Activated gamma-delta T cell (primary cell): ENCODE data around the gene GTF2A1L.
"Not testable (repeated sequence)": the region's sequence is repeated elsewhere in the genome, so short reads cannot be mapped to it uniquely, and the experiment has no call there.

ENCODE experiments used
- DNase-seq: peaks from one replicate; lab custom pipeline; 2025; lab: John Stamatoyannopoulos, UW

The GTF2A1L gene

DNA sequence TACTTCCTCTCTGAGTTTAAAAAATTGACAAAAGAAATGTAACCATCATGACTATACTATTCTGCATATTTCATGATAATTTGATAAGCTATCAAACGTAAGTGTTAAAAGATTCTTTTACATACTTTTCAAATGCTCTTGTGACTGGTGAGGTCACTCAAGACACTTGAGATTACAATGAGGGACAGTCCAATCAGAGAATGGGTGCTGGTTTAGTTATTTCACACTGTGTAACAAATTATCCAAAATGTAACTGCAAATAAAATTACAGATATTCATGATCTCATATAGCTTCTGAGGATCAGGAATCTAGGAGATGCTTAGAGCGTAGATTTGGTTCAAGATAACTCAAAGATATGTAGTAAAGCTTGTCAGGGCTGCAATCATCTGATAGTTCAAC lies 4.4 kb upstream of the GTF2A1L start:
- DNase-seq: no peak

DNA sequence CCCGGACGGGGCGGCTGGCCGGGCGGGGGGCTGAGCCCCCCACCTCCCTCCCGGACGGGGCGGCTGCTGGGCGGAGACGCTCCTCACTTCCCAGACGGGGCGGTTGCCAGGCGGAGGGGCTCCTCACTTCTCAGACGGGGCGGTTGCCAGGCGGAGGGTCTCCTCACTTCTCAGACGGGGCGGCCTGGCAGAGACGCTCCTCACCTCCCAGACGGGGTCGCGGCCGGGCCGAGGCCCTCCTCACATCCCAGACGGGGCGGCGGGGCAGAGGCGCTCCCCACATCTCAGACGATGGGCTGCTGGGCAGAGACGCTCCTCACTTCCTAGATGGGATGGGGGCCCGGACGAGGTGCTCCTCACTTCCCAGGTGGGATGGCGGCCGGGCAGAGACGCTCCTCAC lies 3.1 kb upstream of the GTF2A1L start:
- not testable (repeated sequence) for DNase-seq

DNA sequence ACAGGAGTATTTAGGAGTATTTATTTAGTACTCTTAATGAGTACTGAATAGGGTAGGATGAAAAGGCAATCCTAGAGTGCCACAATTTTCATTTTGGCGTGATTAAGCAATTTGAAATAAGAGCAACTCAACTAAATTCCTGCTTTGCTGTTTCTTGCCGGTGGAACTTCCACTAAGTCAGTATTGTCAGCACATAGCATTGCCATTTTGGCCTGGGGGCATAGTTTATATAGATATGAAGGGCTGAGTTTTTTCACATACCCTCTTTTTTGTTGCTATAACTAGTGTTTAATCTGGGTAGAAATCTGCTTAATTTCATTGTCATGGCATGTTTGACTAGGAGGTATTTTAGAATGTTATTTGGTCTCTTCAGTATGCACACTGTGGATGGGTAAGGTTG lies 1.9 kb downstream of the GTF2A1L start:
- DNase-seq: no peak

DNA sequence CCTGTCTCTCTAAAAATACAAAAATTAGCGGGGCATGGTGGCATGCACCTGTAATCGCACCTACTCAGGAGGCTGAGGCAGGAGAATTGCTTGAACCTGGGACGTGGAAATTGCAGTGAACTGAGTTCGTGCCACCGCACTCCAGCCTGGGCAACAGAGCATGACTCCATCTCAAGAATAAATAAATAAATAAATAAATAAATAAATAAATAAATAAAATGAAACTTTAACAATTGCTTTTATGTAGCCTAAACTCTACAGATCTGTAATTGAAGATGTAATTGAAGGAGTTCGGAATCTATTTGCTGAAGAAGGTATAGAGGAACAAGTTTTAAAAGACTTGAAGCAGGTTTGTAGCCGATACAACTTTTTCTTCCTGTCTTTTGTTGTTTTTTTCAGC lies 2.9 kb downstream of the GTF2A1L start:
- DNase-seq: no peak

DNA sequence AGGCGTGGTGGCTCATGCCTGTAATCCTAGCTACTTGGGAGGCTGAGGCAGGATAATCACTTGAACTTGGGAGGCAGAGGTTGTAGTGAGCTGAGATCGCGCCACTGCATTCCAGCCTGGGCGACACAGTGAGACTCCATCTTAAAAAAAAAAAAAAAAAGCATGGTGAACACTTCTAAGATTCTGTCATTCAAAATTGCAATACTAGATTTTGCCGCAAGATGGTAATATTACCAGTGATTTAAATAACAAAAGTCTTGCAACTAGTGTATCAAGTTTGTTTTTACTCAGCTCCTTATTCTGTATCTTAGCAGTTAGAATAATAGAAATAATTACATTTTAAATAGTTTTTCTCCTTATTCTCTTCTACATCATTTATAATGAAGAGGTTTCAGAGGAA lies 5.0 kb downstream of the GTF2A1L start:
- DNase-seq: not testable (repeated sequence)

DNA sequence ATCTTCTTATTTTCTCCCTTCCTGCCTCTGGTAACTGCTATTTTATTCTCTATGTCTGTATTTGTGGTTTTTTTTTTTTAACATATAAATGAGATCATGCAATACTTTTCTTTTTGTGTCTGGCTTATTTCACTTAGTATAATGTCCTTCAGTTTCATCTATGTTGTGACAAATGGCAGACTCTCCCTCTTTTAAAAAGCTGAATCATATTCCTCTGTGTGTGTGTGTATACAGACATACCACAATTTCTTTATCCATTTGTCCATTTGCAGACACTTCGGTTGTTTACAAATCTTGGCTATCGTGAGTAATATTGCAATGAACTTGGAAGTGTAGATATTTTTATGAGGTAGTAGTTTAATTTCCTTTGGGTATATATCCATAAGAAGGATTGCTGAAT lies 7.0 kb downstream of the GTF2A1L start:
- DNase-seq: no peak

DNA sequence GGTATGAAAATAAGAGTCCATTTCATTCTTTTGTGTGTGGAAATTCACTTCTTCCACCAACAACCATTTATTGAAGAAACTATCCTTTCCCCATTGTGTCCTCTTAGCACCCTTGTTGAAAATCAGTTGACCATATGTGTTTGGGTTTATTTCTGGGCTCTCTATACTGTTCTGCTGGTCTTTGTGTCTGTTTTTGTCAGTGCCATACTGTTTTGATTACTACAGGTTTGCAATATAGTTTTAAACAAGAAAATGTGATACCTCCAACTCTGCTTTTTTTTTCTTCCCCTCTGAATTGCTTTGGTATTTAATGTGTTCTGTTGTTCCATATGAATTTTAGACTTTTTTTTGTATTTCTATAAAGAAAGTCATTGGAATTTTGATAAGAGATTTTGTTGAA lies 8.4 kb downstream of the GTF2A1L start:
- no peak for DNase-seq

DNA sequence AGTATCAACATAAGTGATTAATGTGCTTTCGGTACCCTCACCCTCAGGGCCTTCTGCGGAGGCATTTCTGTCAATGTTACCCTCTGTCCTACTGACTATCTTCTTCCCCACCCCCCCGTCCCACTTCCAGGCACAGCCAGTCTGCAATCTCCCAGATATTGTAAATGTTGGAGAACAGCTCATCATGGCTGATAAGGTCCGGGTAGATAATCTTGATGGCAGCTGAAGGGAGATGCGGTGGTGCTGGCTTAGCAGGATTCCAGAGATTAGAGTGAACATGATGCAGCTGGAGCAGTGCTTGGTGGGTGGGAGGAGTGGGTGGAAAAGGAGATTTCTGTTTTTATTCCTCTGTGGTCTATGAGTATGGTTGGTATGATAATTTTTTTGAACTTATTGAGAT lies 15.5 kb downstream of the GTF2A1L start:
- no peak for DNase-seq

DNA sequence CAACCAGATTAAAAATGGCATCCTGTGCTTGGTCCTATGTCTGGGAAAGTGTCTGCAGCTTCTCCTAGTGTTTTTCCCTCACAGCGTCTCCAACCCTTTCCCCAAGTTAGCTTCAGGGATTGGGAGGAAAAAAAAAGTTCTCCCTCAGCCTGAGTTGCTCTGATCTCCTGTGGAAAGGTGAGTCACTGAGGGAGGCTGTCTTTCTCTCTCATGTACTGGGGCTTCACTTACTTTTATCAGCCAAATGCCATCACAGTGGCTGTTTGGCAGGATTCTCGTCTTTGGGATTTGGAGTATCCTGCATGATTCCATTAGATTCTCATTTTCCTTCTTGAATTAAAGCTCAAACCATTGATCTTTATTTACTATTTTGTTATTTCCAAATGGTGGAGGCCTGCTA lies 18.1 kb downstream of the GTF2A1L start:
- no peak for DNase-seq

DNA sequence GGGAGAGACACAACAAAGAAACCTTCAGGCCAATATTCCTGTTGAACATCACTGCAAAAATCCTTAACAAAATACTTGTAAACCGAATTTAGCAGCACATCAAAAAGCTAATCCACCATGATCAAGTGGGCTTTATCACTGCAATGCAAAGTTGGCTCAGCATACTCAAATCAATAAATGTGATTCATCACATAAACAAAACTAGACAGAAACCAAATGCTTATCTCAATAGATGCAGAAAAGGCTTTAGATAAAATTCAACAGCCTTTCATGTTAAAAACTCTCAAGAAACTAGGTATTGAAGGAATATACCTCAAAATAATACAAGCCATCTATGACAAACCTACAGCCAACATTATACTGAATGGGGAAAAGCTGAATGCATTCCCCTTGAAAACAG lies 20.6 kb downstream of the GTF2A1L start:
- no peak for DNase-seq

DNA sequence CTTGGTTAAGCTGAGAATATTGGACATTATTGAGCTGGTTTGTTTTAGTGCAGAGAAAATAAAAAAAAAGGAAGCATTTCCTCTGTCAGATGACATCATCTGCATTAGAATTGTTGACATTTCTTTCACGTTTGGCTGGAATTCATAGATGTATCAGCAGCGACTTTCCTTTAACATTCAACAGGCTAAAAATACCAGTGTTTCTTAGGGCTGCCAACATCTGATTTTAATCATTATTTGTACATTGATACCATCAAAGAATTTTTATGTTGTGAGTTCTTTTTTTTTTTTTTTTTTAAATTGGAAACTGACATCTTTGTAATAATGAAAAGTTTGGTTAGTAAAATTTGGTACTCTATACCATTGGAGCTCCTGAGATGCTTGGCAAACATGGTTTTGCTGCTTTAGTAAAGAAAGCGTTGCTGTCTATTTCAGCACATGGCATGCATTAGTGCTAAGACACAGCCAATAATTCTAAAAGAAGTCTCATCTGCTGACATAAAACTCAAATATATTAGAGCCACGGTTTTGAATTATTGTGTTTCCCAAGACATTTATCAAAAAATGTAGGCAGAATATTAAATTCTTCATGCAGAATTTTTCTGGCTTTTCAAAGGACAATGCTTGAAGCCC lies 33.6 kb downstream of the GTF2A1L start:
- DNase-seq: no peak

DNA sequence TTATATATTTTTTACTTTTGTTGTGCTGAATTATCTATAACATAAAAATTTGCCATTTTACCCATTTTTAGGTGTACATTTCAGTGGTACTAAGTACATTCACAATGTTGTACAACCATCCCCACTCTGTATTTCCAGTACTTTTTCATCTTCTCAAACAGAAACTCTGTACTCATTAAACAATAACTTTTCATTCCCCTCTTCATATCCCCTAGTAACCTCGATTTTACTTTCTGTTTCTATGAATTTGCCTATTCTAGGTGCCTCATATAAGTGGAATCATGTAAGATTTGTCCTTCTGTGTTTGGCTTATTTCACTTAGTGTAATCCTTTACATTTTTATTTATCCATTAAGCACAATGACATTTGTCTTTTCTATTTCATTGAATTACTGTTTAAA lies 51.3 kb downstream of the GTF2A1L start:
- DNase-seq: no peak

DNA sequence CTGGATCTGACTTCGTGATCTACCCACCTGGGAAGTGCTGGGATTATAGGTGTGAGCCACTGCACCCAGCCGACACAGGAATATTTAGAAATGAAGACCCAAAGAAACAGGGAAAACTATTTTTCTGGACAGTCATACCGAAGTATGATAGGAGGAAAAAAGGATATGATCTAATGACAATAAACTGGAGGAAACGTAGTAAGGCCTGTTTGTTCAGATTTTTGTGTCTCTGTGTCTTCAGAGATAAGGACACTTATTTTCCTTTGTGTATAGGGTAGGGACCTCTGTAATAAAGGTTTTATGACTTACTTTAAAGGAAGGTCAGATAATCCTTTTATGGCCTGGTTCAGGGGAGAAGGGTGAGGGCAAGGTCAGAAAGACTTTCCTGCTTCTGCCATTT lies 55.9 kb downstream of the GTF2A1L start:
- no peak for DNase-seq

DNA sequence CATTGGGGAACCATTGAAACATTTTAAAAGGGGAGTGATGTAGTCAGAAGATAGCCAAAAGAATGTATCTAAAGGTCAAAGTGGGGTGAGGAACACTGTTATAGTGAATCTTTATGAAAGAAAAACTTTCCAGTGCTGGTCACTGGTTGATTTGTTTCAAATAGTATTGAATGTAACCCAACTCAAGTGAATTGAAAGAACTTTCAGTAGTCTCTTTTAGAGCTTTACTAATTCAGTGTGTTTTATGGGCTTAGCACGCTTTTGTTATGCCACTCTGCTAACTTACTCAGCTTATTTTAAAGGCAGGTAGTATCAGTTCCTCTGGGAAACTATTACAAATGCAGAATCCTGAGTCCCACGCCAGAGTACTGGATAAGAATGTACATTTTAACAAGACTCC lies 57.3 kb downstream of the GTF2A1L start:
- no peak for DNase-seq

DNA sequence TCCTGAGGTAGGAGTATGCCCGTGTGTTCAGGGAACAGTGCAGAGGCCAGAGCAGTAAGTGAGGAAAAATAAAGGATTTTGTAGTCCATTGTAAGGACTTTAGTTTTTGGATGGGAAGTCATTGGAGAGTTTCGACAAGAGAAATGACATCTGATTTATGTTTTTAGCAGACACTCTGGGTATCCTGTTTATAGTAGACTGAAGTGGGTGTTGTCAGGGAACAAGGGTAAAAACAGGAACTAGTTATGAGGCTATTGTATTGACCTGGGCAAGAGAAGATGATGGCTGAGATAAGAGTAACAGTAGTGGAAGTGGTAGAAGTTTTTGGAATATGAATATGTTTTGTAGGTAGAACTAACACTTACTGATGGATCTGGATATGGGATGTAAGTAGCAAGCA lies 59.8 kb downstream of the GTF2A1L start:
- DNase-seq: no peak

DNA sequence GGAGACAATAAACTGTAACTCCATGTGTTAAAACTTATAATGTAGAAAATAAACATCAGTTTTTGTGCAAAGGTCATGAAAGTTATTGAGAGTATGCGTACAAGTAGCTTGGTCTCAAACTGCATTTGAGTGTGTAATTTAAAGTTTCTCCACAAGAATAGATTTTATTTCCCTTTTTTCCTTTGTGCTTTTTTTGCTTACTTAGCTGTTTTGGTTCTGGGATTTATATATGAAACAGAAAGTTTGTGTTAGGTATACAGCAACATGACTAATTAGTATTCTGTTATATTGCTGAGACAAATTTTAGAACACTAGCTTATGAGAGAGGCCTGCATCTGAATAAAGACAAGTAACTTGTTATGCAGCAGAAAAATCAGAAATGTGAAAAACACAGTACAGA lies 67.5 kb downstream of the GTF2A1L start:
- no peak for DNase-seq

DNA sequence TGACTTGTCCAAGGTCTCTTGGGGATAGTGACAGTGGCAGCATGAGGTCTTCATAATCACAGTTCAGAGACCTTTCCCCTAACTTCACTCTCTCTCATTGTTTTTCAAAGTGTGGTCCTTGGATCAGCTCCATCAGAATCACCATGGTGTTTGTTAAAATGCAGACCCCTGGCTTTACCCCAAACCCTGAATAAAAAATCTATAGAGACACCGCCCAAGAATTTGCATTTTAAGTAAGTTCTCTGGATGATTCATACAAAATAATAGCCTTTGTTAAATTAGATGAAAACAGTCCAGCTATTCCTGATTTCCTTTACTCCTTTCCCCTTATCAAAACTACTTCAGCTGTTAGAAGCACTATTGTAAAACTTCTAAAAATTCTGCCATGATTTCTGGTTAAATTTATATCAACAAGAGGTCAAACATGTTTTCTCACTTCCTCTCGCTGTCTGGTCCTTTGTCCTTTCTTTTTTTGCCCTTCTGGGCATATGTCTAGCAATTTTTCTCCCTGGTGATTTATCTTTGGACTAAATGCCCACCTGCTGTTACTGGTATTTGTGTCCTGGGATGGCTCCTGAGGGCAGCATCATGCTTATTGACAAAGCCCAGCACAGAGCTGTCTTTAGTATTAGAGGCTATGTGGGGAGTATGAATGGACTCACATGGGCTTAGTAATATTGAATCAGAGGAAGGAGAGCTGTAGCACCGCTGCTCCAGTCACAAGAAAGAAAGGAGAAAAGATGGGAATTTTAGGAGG lies 74.5 kb downstream of the GTF2A1L start:
- DNase-seq: no peak

DNA sequence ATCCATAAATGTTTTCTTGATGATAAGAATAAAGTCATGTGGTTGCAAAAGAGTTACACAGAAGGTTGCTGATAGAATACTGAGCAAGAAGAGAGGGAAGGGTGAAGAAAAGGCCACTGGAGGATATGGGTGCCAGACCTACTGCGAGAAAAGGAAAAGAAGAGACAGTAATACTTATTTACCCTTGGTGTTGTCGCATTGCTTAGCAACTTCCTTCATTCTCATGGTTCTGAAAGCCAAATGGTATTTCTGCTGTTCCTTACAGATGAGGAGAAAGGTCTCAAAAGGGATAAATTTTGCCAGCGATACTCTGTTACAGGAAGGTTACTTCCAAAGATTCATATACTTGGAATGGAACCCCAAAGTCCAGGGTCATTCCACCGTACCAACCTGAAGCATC lies 75.4 kb downstream of the GTF2A1L start:
- DNase-seq: no peak

DNA sequence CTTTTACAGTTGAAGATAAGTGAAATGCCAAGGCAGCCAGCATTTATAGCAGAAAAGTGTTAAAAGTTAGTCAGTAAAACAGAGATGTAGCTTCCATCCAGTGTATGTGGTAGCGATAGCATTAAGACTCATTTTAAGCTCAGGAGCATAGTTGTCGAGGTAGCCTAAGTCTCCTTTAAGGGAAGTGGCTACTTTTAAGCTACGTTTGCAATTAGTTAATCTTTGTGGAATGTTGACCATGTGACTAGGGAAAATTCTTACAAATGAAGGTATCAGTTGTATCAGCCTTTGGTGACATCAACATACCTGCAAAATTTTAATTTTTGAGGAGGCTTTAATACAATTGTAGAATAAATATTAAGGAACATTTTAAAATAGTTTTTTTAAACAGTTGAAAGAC lies 76.0 kb downstream of the GTF2A1L start:
- no peak for DNase-seq

DNA sequence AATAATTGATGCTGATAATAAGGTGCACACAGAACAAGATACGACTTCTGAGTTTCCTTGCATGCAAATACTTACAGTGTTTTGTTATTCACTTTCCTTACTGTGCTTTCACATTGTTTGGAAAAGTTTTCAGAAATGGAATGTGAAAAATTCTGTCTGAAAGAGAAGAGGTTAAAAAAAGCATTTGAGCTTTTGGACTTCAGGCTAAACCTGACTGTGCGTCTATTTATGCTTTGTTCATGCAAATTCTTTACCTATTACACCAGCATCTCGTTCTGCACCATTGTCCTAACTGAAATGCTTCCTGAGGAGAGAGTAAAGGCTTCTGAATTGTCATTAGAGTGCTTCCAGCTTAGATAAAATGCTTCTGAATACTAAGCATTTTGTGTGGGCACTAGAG lies 76.5 kb downstream of the GTF2A1L start:
- no peak for DNase-seq

DNA sequence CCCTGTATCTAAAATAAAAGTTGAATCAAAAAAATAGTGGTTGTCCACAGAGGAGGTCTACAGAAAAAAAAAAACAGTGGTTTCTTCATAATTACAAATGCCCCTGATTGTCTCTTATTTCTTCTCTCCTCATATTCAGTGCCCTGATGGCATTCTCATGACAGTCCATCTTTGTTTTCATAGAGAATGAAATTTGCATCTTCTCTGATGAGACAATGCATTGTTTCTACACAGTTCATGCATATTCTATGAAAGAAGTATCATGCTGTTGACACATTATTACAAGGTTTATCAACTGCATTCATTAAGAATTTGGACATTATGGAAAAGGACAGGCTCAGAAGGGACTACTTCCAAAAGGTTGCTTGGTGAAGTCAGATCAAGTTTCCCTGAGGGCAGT lies 78.3 kb downstream of the GTF2A1L start:
- no peak for DNase-seq

DNA sequence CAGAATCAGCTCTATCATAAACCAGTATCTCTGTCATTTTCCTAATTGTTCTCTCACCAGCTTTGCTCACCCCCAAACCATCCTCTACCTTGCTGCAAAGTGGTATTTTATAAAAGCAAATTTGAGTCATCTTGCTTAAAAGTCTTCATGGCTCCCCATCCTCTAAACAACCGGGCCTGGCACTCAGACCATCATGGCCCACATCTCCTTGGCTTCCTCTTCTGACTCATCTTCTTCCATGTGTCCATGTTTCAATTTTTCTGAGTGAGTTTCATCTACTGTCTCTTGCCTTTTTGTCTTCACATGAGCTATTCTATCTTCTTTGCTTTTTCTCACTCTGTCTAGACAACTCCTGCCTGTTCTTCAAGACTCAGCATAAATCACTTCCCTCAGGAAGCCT lies 79.2 kb downstream of the GTF2A1L start:
- DNase-seq: no peak

DNA sequence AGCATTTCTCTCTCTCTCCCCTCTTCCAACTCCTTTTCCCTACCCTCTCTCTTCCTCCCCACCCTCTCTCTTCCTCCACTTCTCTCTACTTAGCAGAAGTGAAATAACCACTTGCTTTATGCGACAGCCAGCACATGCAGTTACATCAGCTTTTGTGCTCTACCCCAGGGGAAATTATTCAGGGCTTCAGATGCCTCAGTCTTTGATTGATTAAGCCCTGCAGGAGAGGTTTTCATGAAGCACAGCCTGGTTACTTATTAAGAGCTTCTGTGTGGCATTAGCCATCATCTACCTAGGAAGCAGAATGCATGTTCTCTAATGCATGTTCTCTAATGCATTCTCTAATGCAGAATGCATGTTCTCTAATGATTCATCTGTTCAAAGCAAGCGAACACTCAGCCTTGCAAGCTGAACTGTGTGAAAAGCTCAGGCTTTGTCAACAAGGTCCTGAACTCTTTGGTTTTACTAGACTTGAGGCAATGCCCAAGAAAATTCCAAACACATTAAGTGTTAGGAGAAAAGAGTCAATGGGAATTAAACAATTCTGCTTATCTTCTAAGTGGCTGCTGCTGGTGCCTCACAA lies 81.8 kb downstream of the GTF2A1L start:
- no peak for DNase-seq

DNA sequence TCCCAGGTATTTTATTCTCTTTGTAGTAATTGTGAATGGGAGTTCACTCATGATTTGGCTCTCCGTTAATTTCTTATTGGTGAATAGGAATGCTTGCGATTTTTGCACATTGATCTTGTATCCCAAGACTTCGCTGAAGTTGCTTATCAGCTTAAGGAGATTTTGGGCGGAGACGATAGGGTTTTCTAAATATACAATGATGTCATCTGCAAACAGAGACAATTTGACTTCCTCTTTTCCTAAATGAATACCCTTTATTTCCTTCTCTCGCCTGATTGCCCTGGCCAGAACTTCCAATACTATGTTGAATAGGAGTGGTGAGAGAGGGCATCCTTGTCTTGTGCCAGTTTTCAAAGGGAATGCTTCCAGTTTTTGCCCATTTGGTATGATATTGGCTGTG lies 86.0 kb downstream of the GTF2A1L start:
- not testable (repeated sequence) for DNase-seq
